Measurements from ENCODE around the gene RABGAP1L.

DNA sequence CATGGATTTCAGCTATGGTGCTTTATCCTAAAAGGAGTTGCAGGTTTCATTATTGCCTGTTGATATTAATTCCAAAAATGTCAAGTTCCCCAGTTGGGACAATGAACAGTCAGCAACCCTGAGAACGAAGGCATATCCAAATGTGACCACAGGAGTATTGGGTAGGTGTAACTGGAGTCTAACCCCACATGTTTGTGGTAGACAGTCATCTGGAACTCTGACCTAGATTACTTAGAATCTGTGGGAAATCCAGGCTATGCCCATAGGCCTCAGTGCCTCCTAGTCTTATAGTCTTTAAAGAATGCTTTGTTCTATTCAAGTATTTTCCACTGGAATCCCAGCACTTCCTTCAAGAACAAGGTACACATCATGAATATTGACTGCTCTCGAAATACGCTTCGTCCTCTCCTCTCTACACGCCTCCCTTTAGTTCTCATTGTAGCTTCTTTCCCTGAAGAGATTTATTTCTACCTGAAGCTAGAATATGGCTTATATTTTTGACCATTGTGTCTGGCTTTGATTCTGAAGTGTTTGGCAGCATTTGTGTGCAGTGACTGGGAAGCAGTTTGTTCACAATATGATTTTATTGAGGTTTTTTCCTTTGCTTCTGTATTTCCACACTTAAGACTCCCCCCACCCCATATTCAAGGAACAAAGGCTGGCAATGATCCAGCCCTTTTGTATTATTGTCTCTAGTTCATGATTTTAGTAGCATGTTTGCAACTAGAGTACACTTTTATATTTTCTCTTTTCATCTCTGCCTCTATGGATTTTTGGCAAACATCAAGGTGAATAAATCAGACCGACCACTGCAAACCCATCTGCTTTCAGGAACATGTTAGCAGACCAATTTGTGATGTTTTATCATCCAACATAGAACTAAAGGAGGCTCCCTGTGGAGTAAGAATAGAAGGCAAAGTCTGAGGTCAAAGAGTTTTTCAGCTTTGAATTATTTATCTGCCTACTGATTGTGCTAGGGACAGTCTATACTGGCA, 467.0 kb downstream of the RABGAP1L start:
- TF ChIP-seq, protein P1, sequence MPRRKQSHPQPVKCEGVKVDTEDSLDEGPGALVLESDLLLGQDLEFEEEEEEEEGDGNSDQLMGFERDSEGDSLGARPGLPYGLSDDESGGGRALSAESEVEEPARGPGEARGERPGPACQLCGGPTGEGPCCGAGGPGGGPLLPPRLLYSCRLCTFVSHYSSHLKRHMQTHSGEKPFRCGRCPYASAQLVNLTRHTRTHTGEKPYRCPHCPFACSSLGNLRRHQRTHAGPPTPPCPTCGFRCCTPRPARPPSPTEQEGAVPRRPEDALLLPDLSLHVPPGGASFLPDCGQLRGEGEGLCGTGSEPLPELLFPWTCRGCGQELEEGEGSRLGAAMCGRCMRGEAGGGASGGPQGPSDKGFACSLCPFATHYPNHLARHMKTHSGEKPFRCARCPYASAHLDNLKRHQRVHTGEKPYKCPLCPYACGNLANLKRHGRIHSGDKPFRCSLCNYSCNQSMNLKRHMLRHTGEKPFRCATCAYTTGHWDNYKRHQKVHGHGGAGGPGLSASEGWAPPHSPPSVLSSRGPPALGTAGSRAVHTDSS (tag by site-specific recombination; IDR thresholded peaks at IDR 0.05), result no peak
- TF ChIP-seq ZNF416 (tag by site-specific recombination; IDR thresholded peaks at IDR 0.05) (no peak), BCL11A (tag by site-specific recombination; IDR thresholded peaks at IDR 0.05; ENCODE audit: low read depth) (no peak), YY1 (tag by site-specific recombination; IDR thresholded peaks at IDR 0.05) (no peak)
- TF ChIP-seq, protein P2, sequence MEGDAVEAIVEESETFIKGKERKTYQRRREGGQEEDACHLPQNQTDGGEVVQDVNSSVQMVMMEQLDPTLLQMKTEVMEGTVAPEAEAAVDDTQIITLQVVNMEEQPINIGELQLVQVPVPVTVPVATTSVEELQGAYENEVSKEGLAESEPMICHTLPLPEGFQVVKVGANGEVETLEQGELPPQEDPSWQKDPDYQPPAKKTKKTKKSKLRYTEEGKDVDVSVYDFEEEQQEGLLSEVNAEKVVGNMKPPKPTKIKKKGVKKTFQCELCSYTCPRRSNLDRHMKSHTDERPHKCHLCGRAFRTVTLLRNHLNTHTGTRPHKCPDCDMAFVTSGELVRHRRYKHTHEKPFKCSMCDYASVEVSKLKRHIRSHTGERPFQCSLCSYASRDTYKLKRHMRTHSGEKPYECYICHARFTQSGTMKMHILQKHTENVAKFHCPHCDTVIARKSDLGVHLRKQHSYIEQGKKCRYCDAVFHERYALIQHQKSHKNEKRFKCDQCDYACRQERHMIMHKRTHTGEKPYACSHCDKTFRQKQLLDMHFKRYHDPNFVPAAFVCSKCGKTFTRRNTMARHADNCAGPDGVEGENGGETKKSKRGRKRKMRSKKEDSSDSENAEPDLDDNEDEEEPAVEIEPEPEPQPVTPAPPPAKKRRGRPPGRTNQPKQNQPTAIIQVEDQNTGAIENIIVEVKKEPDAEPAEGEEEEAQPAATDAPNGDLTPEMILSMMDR (tag by site-specific recombination; IDR thresholded peaks at IDR 0.05), result no peak

All from HEK293 (cell line).